H9 (cell line): ENCODE data around the gene CRACDL. TPM values are rescaled to one million over a fixed set of nuclear protein-coding genes. Genes with fewer than 3 reads are reported as not detected.

ENCODE experiments used
- DNase-seq: peaks from one replicate; pipeline ENCODE4 v3.0.0-alpha.2; 2017
- H2AFZ ChIP-seq: one replicate; pipeline ENCODE4 v1.6.1; 2013; ENCODE audit warnings: mild to moderate bottlenecking, low read length, control low read depth, moderate library complexity
- H2AK5ac ChIP-seq: 2 replicates; pipeline ENCODE4 v1.6.1; 2013; ENCODE audit warnings: low read length, control low read depth, mixed read lengths; ENCODE audit not compliant: insufficient read length
- H2BK120ac ChIP-seq: one replicate; pipeline ENCODE4 v1.6.1; 2013; ENCODE audit warnings: low read depth, mild to moderate bottlenecking, low read length, control low read depth, inconsistent platforms; ENCODE audit not compliant: poor library complexity, severe bottlenecking
- H2BK12ac ChIP-seq: 2 replicates; pipeline ENCODE4 v1.6.1; 2013; ENCODE audit warnings: low read length, control low read depth, mixed read lengths, low read depth; ENCODE audit not compliant: insufficient read length
- H2BK15ac ChIP-seq: 2 replicates; pipeline ENCODE4 v1.6.1; 2013; ENCODE audit warnings: low read depth, low read length, control low read depth
- H2BK20ac ChIP-seq: one replicate; pipeline ENCODE4 v1.6.1; 2013; ENCODE audit warnings: low read depth, mild to moderate bottlenecking, low read length, control low read depth, inconsistent platforms; ENCODE audit not compliant: poor library complexity, severe bottlenecking
- H2BK5ac ChIP-seq: 2 replicates; pipeline ENCODE4 v1.6.1; 2013; ENCODE audit warnings: low read length, control low read depth, mixed read lengths; ENCODE audit not compliant: insufficient read length
- H3K14ac ChIP-seq: 2 replicates; pipeline ENCODE4 v1.6.1; 2013; ENCODE audit warnings: low read length, control low read depth; ENCODE audit not compliant: insufficient read depth
- H3K18ac ChIP-seq: 2 replicates; pipeline ENCODE4 v1.6.1; 2013; ENCODE audit warnings: low read depth, mild to moderate bottlenecking, mixed read lengths, low read length, control low read depth; ENCODE audit not compliant: insufficient read length
- H3K23ac ChIP-seq: 2 replicates; pipeline ENCODE4 v1.6.1; 2013; ENCODE audit warnings: low read length, control low read depth, mixed read lengths, low read depth; ENCODE audit not compliant: insufficient read length
- H3K23me2 ChIP-seq: 2 replicates; pipeline ENCODE4 v1.6.1; 2013; ENCODE audit warnings: low read depth, mild to moderate bottlenecking, mixed read lengths, low read length, control low read depth; ENCODE audit not compliant: insufficient read length, poor library complexity, severe bottlenecking
- H3K27ac ChIP-seq: 2 replicates; pipeline ENCODE4 v1.5.1; 2013; ENCODE audit warnings: low read length, control low read depth, mixed read lengths, low read depth; ENCODE audit not compliant: insufficient read length
- H3K27me3 ChIP-seq: 2 replicates; pipeline ENCODE4 v1.6.1; 2013; ENCODE audit warnings: low read length, control low read depth, inconsistent platforms; ENCODE audit not compliant: insufficient read depth
- H3K4ac ChIP-seq: 2 replicates; pipeline ENCODE4 v1.6.1; 2013; ENCODE audit warnings: low read depth, mild to moderate bottlenecking, control low read depth, inconsistent platforms, low read length, moderate library complexity
- H3K4me1 ChIP-seq: 2 replicates; pipeline ENCODE4 v1.6.1; 2013; ENCODE audit warnings: low read length, control low read depth, inconsistent platforms; ENCODE audit not compliant: insufficient read depth
- H3K4me2 ChIP-seq: 2 replicates; pipeline ENCODE4 v1.6.1; 2013; ENCODE audit warnings: low read length, control low read depth, mixed read lengths; ENCODE audit not compliant: insufficient read length, insufficient read depth
- H3K56ac ChIP-seq: 2 replicates; pipeline ENCODE4 v1.6.1; 2013; ENCODE audit warnings: low read depth, mild to moderate bottlenecking, mixed read lengths, low read length, control low read depth; ENCODE audit not compliant: insufficient read length
- H3K79me1 ChIP-seq: 2 replicates; pipeline ENCODE4 v1.6.1; 2013; ENCODE audit warnings: low read depth, mild to moderate bottlenecking, moderate library complexity, low read length, control low read depth, inconsistent platforms; ENCODE audit not compliant: insufficient read depth, poor library complexity, severe bottlenecking
- H3K79me2 ChIP-seq: 2 replicates; pipeline ENCODE4 v1.6.1; 2013; ENCODE audit warnings: low read length, control low read depth, inconsistent platforms; ENCODE audit not compliant: insufficient read depth
- H3K9ac ChIP-seq: 2 replicates; pipeline ENCODE4 v1.6.1; 2013; ENCODE audit warnings: low read length, control low read depth, mixed read lengths; ENCODE audit not compliant: insufficient read length; ENCODE audit errors: extremely low read depth
- H3K9me3 ChIP-seq: one replicate; pipeline ENCODE4 v1.6.1; 2013; ENCODE audit warnings: low read depth, low read length, inconsistent platforms; ENCODE audit not compliant: control insufficient read depth
- H3T11ph ChIP-seq: one replicate; pipeline ENCODE4 v1.6.1; 2013; ENCODE audit warnings: mild to moderate bottlenecking, low read length, control low read depth, inconsistent platforms
- H4K20me1 ChIP-seq: one replicate; pipeline ENCODE4 v1.6.1; 2013; ENCODE audit not compliant: control insufficient read depth, insufficient read length, insufficient read depth
- H4K5ac ChIP-seq: 2 replicates; pipeline ENCODE4 v1.6.1; 2013; ENCODE audit warnings: low read depth, mild to moderate bottlenecking, mixed read lengths, low read length, control low read depth; ENCODE audit not compliant: insufficient read length
- H4K8ac ChIP-seq: replicated peaks from 2 replicates; pipeline ENCODE4 v1.6.1; 2013; ENCODE audit warnings: low read length, control low read depth, mixed read lengths, low read depth; ENCODE audit not compliant: insufficient read length
- H4K91ac ChIP-seq: 2 replicates; pipeline ENCODE4 v1.6.1; 2013; ENCODE audit warnings: low read depth, mild to moderate bottlenecking, moderate library complexity, mixed read lengths, low read length, control low read depth; ENCODE audit not compliant: insufficient read length
- H3K27ac Mint-ChIP-seq, 3 experiments: 2 replicates in 2 of 3; 3 replicates in 1 of 3; pipeline ENCODE4 v1.8.0; 2020 to 2021; ENCODE audit warnings: mixed read lengths in 3 of 3, mild to moderate bottlenecking in 1 of 3, moderate library complexity in 1 of 3
- H3K27me3 Mint-ChIP-seq: 2 replicates; pipeline ENCODE4 v1.8.0; 2021; ENCODE audit warnings: low read depth, mild to moderate bottlenecking, moderate library complexity, mixed read lengths
- H3K36me3 Mint-ChIP-seq, 3 experiments: 2 replicates in 2 of 3; 3 replicates in 1 of 3; pipeline ENCODE4 v1.8.0; 2020 to 2021; ENCODE audit warnings: low read depth in 3 of 3, mixed read lengths in 3 of 3; ENCODE audit not compliant: insufficient read depth in 1 of 3
- H3K4me1 Mint-ChIP-seq, 2 experiments: 2 replicates each; pipeline ENCODE4 v1.8.0; 2020; ENCODE audit warnings: mixed read lengths in 2 of 2
- H3K4me3 Mint-ChIP-seq, 2 experiments: 2 replicates in 1 of 2; 3 replicates in 1 of 2; pipeline ENCODE4 v1.8.0; 2020 to 2021; ENCODE audit warnings: mild to moderate bottlenecking in 2 of 2, mixed read lengths in 2 of 2, moderate library complexity in 1 of 2
- H3K9me3 Mint-ChIP-seq, 2 experiments: 2 replicates in 1 of 2; 3 replicates in 1 of 2; pipeline ENCODE4 v1.8.0; 2020; ENCODE audit warnings: mild to moderate bottlenecking in 2 of 2, mixed read lengths in 2 of 2, moderate library complexity in 1 of 2
- WGBS: extraction: QIAGEN DNeasy Blood & Tissue Kit; methylation state at CpG from one replicate; pipeline ENCODE4 v1.1.7; 2013; ENCODE audit warnings: missing lambda C conversion rate, low lambda C conversion rate, mixed read lengths; ENCODE audit not compliant: insufficient read length; ENCODE audit errors: extremely low coverage; 5-methylcytosine and 5-hydroxymethylcytosine counted together
- total RNA-seq: library from RNA; stranded (reverse); gene quantifications from 2 replicates; pipeline ENCODE4 v1.2.1, GENCODE V29; 2021
- TF ChIP-seq, protein P1 (sequence below): fragments of 200-600 bp; sonication (generic); conservative IDR thresholded peaks from 3 replicates; pipeline ENCODE4 v1.8.0; 2021; ENCODE audit warnings: antibody characterized with exemption, mild to moderate bottlenecking

CRACDL gene
- total RNA-seq, 1 experiment from 2014 or later, result 0.48 TPM

DNA sequence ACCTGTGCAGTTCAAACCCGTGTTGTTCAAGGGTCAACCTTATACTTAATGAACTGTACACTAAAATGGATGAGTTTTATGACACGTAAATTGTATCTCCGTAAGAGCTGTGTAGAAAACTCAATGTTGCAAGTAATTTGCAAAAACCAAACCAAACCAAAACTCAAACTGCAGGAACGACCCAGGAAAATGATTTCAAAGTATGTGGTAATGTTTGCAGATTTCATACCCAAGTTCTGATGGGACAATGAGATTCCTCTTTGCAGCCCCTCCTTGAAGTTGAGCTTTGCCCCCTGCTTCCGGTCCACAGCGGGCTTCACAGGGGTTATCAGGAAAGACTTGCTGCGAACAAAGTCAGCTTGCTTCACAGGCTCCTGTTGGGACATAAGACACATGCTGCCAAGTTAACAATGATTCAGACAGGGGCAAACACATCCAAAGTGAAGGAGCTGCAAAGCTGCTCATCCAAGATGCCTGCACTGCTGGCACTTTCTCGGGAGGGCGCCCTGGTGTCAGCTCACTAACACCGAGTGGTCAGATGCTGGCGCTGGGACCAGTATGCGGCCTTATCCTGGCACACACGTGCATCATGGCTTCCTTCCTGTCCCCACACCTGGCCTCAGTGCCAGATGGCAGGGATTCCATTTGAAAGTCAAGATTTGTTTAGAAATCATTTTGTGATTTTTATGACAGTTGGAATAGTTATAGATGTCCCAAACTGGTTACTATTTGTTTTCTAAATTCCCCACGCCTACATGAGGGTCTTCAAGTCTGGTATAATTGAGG lies 139.9 kb downstream of the CRACDL start:
- Histone ChIP-seq H3K4me2 (no peak overlapping the region), H2BK20ac (no peak overlapping the region), H2AK5ac (no peak overlapping the region), H3K27ac (no peak overlapping the region), H3K4ac (no peak overlapping the region), H4K91ac (no peak overlapping the region), H3K27me3 (no peaks in the 10 kb centered on the region), H3K79me1 (no peaks in the 10 kb centered on the region), H3K56ac (no peak overlapping the region), H3K14ac (no peak overlapping the region), H2BK5ac (no peak overlapping the region), H3K9ac (no peak overlapping the region), H3K23ac (no peak overlapping the region), H4K5ac (no peak overlapping the region), H3T11ph (no peak overlapping the region), H4K20me1 (no peaks in the 10 kb centered on the region), H3K79me2 (no peaks in the 10 kb centered on the region), H3K9me3 (no peaks in the 10 kb centered on the region), H2BK15ac (no peak overlapping the region), H3K18ac (no peak overlapping the region), H2AFZ (no peak overlapping the region), H2BK12ac (no peak overlapping the region), H3K4me1 (no peaks in the 10 kb centered on the region), H3K23me2 (no peaks in the 10 kb centered on the region), H4K8ac (no peak overlapping the region), H2BK120ac (no peak overlapping the region)
- Mint-ChIP-seq H3K4me3 (no peak overlapping the region), H3K27me3 (peaks cover 18% of the 10 kb centered on the region), H3K27ac (no peak overlapping the region), H3K36me3 (no peaks in the 10 kb centered on the region), H3K4me1 (no peaks in the 10 kb centered on the region), H3K9me3 (no peaks in the 10 kb centered on the region; a peak in 1 of 5 replicates)
- DNase-seq, result no peak
- no CpG with 5 or more reads among the region's 14 CpGs for WGBS
- TF ChIP-seq, protein P1, sequence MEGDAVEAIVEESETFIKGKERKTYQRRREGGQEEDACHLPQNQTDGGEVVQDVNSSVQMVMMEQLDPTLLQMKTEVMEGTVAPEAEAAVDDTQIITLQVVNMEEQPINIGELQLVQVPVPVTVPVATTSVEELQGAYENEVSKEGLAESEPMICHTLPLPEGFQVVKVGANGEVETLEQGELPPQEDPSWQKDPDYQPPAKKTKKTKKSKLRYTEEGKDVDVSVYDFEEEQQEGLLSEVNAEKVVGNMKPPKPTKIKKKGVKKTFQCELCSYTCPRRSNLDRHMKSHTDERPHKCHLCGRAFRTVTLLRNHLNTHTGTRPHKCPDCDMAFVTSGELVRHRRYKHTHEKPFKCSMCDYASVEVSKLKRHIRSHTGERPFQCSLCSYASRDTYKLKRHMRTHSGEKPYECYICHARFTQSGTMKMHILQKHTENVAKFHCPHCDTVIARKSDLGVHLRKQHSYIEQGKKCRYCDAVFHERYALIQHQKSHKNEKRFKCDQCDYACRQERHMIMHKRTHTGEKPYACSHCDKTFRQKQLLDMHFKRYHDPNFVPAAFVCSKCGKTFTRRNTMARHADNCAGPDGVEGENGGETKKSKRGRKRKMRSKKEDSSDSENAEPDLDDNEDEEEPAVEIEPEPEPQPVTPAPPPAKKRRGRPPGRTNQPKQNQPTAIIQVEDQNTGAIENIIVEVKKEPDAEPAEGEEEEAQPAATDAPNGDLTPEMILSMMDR, result 0 out of 3 replicates have a peak, but pooled peaks have one; percentile 15
